ENCODE results near the gene TEFM.
"Not testable (repeated sequence)": the region's sequence is repeated elsewhere in the genome, so short reads cannot be mapped to it uniquely, and the experiment has no call there.

The TEFM gene

GRCh38 chr17:30921544-30922196 lies 15.6 kb upstream of the TEFM start, which contains the start of gene ADAP2:
ADAP2 (plus strand) TSS chr17:30921945; CDS start chr17:30922015, 70 bp downstream.
- DNase-seq (ENCODE audit: low spot score): peak; percentile 37

DNA sequence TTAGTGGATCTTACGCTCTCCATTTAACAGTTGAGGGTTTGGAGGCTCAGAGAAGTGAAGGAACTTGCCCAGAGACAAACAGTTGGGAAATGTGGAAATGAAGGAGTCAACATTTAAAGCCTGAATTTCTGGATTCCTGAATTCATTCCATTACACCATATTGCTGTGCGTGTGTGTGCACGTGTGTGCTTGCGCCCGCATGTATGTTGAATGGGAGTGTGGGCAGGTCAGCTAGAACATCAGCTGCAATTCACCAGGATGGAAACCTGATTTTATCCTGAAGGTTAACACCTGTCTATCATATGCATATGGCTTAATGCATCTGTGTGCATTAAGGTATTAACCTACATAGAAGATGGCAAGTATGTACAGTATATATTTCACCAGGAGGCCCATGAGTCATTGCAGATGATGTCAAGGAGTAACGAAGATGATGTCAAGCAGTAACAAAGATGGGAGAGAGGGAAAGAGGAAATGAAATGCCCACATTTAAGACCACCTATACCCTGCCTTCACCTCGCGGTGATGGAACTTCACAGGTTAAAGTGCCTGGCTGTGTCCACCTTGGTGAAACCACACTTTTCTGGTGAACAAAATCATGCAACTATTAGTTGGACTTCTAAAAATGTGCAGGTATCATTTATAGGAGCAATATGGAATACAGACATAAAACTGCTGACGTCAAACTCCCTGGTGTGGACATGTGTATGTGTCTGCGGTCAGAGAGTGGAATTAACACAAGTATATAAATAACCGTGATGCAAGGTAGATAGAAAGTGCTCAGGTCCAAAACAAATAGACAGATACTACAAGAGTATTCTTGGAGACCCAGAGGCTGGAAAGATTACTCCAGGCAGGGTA lies 14.9 kb upstream of the TEFM start:
- DNase-seq (ENCODE audit: low spot score): no peak

DNA sequence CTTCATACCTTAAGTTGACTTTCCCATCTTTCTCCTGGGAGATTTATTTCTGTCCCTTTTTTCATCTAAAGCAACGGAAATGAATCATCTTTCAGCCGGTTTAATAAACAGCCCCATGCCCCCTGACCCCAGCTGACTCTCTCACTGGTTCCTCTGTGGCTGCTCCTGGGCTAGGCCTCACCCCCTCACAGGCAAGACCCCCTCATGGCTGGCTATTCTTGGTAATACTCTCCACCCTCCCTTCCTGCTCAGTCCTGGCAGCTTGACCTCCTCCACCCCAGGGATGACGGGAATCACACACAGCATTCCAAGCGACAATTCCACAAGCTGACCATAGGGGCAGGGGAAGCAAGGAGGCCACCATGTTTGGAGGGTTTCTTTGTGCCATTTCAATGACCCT lies 14.2 kb upstream of the TEFM start:
- no peak for DNase-seq (ENCODE audit: low spot score)

DNA sequence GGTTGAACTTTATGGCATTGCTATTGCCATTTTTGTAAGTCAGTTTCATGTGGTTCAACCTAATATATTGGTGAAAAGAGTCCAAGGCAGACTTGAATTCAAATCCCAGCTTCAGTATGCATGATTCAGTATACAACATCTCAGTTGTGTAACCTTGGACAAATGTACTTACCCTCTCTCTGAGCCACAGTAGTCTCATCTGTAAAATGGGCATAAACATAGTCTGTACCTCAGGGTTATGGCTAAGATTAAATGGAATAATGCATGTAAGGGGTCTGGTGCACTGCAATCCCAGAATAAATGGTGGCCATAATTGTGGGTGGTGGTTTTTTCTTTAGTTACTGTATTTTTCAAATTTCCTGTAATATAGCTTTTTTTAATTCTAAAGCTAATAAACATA lies 11.0 kb upstream of the TEFM start:
- no peak for DNase-seq (ENCODE audit: low spot score)

DNA sequence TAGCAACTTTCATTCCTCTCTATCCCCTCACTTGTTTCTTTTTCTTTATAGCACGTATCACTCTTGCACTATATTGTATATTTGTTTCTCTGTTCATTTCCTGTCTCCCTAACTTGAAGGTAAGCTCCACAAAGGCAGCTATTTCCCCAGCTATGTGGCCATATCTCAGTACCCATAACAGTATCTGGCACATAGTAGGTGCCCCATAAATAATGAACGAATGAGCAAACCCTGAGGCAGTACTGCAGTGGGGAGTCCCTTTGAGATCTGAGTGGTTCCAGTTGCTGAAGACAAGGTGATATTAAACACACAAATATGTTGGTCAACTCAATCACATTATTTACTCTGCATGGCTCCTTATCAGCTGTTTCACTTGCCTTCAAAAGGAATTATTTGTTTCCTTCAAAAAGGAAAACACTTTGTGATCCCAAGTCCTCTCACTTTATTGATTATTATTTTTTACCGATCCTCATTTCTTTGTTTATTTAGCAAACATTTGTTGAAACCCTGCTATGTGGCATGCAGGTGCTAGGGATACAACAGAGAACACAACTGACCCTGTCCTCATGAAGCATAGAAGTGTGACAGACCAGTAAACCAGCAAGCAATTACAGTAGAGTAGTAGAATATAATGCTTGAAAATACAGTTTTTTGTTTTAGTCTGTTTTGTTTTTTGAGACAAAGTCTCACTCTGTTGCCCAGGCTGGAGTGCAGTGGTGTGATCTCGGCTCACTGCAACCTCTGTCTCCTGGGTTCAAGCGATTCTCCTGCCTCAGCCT lies 10.0 kb upstream of the TEFM start:
- DNase-seq (ENCODE audit: low spot score): no peak

- DNase-seq (ENCODE audit: low spot score): no peak
Measured at GRCh38 chr17:30913955-30914354, 7.9 kb upstream of the TEFM start.

- DNase-seq (ENCODE audit: low spot score): not testable (repeated sequence)
Measured at GRCh38 chr17:30910151-30910550, 4.1 kb upstream of the TEFM start.

- DNase-seq (ENCODE audit: low spot score): no peak
Measured at GRCh38 chr17:30908717-30909420, 2.8 kb upstream of the TEFM start.

DNA sequence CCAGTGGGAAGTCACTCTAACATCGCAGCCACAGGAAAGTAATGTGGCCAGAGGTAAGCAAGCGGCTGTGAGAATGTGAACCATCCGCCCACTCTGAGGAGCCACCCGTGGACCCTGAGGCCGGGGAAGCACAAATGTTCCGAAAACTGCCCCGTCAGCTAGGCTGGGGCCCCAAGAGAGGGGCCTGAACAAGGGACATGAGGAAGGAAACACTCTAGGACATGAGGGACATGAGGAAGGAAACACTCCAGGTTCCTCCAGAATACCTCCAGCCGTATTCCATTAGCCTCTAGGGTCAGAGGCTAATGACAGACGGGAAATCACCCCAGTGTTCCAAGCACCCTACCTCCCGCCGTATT lies 317 bp downstream of the TEFM start:
- no peak for DNase-seq (ENCODE audit: low spot score)

GRCh38 chr17:30897311-30897710 lies 8.7 kb downstream of the TEFM start:
- no peak for DNase-seq (ENCODE audit: low spot score)

- DNase-seq (ENCODE audit: low spot score): no peak
Measured at GRCh38 chr17:30894236-30894635, 11.8 kb downstream of the TEFM start.

DNA sequence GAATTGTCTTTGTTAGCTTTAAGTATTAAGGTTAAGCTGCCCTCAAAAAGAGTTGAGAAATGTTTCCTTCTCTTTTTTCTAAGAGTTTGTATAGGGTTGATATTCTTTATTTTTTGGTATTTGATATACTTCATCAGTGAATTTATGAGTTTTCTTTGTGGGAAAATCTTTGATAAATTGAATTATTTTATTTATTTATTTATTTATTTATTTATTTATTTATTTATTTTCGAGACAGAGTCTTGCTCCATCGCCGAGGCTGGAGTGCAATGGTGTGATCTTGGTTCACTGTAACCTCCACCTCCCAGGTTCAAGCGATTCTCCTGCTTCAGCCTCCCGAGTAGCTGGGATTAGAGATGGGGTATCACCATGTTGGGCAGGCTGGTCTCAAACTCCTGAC lies 19.9 kb downstream of the TEFM start:
- DNase-seq (ENCODE audit: low spot score): no peak

DNA sequence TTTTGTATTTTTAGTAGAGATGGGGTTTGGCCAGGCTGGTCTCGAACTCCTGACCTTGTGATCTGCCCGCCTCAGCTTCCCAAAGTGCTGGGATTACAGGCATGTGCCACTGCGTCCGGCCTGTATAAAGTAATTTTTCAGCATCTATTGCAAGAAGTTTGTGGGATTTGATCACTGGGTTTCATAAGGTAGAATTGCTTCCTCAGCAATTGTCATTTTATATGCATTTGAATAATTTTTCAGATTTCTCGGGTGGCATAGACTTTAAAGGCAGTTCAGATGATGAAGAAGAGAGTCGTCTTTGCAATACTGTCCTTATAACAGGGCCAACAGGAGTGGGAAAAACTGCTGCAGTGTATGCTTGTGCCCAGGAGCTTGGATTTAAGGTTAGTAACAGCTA lies 37.0 kb downstream of the TEFM start:
- no peak for DNase-seq (ENCODE audit: low spot score)

DNA sequence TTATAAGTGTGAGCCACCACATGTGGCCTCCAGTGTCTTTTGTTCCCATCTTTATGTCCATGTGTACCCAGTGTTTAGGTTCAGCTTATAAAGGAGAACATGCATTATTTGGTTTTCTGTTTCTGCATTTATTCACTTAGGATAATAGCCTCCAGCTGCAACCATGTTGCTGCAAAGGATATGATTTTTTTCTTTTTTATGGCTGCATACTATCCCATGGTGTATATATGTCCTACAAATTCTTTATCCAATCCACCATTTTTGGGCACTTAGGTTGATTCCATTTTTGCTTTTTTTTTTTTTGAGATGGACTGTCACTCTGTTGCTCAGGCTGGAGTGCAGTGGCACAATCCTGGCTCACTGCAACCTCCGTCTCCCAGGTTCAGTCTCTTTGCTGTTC lies 41.4 kb downstream of the TEFM start:
- no peak for DNase-seq (ENCODE audit: low spot score)

DNA sequence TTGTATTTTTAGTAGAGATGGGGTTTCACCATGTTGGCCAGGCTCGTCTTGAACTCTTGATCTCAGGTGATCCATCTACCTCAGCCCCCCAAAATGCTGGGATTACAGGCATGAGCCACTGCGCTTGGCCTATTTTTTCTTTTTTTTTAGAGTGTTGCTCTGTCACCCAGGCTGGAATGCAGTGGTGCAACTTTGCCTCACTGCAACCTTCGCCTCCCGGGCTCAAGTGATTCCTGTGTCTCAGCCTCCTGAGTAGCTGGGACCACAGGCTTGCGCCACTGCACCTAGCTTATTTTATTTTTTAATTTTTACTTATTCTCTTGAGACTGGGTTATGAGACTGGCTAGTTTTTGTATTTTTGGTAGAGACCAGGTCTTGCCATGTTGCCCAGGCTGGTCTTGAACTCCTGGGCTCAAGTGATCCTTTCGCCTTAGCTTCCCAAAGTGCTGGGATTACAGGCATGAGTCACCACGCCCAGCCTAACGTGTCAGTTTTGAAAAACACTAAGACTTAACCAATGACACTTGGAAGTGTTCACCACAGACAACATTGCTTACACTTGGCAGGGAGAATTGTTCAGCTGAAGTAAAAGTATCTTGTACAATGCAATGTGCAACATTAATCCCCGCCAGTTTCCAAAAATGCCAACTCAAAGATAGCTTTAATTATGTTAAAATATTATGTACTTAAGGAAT lies 47.3 kb downstream of the TEFM start:
- DNase-seq (ENCODE audit: low spot score): no peak

DNA sequence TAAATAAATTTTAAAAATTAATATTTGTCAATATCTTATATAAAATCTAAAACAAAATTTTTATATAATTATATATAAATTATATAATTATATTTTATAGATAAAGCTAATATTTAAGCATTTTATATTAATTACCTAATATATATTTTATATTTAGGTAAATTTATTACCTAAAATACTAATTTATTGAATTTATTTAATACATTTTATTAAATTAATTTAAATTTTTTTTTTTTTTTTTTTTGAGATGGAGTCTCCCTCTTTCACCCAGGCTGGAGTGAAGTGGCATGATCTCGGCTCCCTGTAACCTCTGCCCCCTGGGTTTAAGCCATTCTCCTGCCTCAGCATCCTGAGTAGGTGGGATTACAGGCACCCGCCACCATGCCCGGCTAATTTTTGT lies 51.9 kb downstream of the TEFM start:
- no peak for DNase-seq (ENCODE audit: low spot score)
